KMS-11 (cell line): ENCODE measurements around the gene STIM1.

Experiments used
- H2AFZ ChIP-seq: fragments of 200-600 bp; sonication (generic); 2 replicates; pipeline ENCODE4 v1.6.1; 2016; ENCODE audit warnings: antibody characterized with exemption, mixed run types, low read depth
- H3K27ac ChIP-seq: fragments of 200-600 bp; sonication (generic); 2 replicates; pipeline ENCODE4 v1.6.1; 2016; ENCODE audit warnings: mild to moderate bottlenecking, mixed run types
- H3K27me3 ChIP-seq: fragments of 200-600 bp; sonication (generic); 2 replicates; pipeline ENCODE4 v1.6.1; 2017; ENCODE audit warnings: mild to moderate bottlenecking, low read depth, mixed run types, moderate library complexity; ENCODE audit not compliant: insufficient read depth
- H3K36me3 ChIP-seq: fragments of 200-600 bp; sonication (generic); 2 replicates; pipeline ENCODE4 v1.6.1; 2017; ENCODE audit warnings: mild to moderate bottlenecking, mixed run types; ENCODE audit not compliant: insufficient read depth
- H3K4me1 ChIP-seq: fragments of 200-600 bp; sonication (generic); 2 replicates; pipeline ENCODE4 v1.6.1; 2016; ENCODE audit warnings: mild to moderate bottlenecking, low read depth, mixed run types; ENCODE audit not compliant: poor library complexity, severe bottlenecking
- H3K4me2 ChIP-seq: fragments of 200-600 bp; sonication (generic); 2 replicates; pipeline ENCODE4 v1.7.0; 2016; ENCODE audit warnings: mild to moderate bottlenecking, mixed run types
- H3K4me3 ChIP-seq: fragments of 200-600 bp; sonication (generic); IDR thresholded peaks from 2 replicates; pipeline ENCODE4 v1.6.1; 2017; ENCODE audit warnings: low read depth, low read length, mixed read lengths; ENCODE audit not compliant: insufficient read depth
- H3K79me2 ChIP-seq: fragments of 200-600 bp; sonication (generic); 2 replicates; pipeline ENCODE4 v1.6.1; 2016; ENCODE audit warnings: low read depth, mixed run types; ENCODE audit not compliant: insufficient read depth
- H3K9ac ChIP-seq: fragments of 200-600 bp; sonication (generic); 2 replicates; pipeline ENCODE4 v1.6.1; 2016; ENCODE audit warnings: mild to moderate bottlenecking, mixed run types
- H4K20me1 ChIP-seq: fragments of 200-600 bp; sonication (generic); 2 replicates; pipeline ENCODE4 v1.6.1; 2016; ENCODE audit warnings: mild to moderate bottlenecking, mixed run types; ENCODE audit not compliant: insufficient read depth
- TF ChIP-seq, protein P1 (sequence below): fragments of 200-600 bp; sonication (generic); conservative IDR thresholded peaks from 2 replicates; pipeline ENCODE4 v1.6.1; 2017; ENCODE audit warnings: low read depth, mild to moderate bottlenecking, antibody characterized with exemption, low read length, moderate library complexity, mixed read lengths

The STIM1 gene

DNA sequence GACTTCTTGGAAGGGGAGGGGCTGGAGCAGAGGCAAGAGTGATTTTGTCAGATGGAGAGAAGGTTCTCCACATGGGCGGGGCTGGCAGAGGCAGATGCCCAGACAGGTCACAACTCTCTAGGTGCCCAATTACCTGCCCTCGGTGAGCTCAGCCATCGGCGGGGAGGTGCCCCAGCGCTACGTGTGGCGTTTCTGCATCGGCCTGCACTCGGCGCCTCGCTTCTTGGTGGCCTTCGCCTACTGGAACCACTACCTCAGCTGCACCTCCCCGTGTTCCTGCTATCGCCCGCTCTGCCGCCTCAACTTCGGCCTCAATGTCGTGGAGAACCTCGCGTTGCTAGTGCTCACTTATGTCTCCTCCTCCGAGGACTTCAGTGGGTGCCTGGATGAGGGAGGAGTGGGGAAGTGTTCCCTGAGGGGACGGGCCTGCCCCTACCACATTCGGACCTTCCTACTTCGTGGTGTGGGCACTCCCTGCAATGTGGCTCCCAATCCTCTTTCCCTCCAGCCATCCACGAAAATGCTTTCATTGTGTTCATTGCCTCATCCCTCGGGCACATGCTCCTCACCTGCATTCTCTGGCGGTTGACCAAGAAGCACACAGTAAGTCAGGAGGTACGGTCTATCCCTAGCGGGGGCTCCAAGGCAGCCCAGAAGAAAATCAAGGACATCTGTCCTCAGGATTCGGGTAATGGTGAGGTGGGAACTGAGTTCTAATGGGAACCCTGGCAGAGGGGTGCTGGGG lies 31.5 kb upstream of the STIM1 start:
- no peak overlapping the region for H3K9ac ChIP-seq
- TF ChIP-seq, protein P1, sequence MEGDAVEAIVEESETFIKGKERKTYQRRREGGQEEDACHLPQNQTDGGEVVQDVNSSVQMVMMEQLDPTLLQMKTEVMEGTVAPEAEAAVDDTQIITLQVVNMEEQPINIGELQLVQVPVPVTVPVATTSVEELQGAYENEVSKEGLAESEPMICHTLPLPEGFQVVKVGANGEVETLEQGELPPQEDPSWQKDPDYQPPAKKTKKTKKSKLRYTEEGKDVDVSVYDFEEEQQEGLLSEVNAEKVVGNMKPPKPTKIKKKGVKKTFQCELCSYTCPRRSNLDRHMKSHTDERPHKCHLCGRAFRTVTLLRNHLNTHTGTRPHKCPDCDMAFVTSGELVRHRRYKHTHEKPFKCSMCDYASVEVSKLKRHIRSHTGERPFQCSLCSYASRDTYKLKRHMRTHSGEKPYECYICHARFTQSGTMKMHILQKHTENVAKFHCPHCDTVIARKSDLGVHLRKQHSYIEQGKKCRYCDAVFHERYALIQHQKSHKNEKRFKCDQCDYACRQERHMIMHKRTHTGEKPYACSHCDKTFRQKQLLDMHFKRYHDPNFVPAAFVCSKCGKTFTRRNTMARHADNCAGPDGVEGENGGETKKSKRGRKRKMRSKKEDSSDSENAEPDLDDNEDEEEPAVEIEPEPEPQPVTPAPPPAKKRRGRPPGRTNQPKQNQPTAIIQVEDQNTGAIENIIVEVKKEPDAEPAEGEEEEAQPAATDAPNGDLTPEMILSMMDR: no peak
- no peaks in the 10 kb centered on the region for H3K27me3 ChIP-seq
- H3K79me2 ChIP-seq: no peaks in the 10 kb centered on the region
- no peak overlapping the region for H2AFZ ChIP-seq
- H3K4me3 ChIP-seq: no peak overlapping the region
- H3K4me2 ChIP-seq: no peak overlapping the region
- H3K36me3 ChIP-seq: no peaks in the 10 kb centered on the region
- H3K4me1 ChIP-seq: no peaks in the 10 kb centered on the region
- no peaks in the 10 kb centered on the region for H4K20me1 ChIP-seq
- no peak overlapping the region for H3K27ac ChIP-seq

DNA sequence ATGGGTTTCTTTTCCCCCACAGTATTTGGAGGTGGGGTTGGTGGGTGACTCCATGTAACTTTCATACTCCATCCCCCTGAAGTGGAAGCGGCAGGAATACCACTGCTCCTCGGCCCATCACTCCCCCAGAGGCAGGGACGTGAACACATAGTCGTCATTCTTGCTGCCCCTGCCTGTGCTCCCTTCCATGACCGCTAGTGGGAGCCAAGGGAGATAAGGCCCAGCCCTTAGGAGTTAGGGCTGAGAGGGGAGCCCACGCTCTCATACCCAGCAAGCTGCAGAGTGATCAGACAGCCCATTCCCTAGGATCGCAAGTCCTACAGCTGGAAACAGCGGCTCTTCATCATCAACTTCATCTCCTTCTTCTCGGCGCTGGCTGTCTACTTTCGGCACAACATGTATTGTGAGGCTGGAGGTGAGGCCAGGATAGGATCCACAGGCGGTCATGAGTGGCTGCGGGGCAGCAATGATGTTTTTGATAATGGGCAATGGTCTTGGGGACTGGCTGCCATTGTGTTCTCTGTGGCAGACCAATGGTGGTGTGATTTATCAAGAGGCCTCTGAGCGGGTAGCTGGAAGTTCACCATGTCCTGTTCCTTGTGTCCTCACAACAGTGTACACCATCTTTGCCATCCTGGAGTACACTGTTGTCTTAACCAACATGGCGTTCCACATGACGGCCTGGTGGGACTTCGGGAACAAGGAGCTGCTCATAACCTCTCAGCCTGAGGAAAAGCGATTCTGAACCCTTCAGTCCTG lies 30.6 kb upstream of the STIM1 start:
- Histone ChIP-seq H3K27ac (no peak overlapping the region), H3K36me3 (no peaks in the 10 kb centered on the region), H4K20me1 (no peaks in the 10 kb centered on the region), H3K4me1 (no peaks in the 10 kb centered on the region), H3K4me2 (no peak overlapping the region), H3K4me3 (no peak overlapping the region), H2AFZ (no peak overlapping the region), H3K27me3 (no peaks in the 10 kb centered on the region), H3K79me2 (no peaks in the 10 kb centered on the region), H3K9ac (no peak overlapping the region)
- TF ChIP-seq, protein P1: peak; percentile 43; the same call in 1 of the 2 replicates

DNA sequence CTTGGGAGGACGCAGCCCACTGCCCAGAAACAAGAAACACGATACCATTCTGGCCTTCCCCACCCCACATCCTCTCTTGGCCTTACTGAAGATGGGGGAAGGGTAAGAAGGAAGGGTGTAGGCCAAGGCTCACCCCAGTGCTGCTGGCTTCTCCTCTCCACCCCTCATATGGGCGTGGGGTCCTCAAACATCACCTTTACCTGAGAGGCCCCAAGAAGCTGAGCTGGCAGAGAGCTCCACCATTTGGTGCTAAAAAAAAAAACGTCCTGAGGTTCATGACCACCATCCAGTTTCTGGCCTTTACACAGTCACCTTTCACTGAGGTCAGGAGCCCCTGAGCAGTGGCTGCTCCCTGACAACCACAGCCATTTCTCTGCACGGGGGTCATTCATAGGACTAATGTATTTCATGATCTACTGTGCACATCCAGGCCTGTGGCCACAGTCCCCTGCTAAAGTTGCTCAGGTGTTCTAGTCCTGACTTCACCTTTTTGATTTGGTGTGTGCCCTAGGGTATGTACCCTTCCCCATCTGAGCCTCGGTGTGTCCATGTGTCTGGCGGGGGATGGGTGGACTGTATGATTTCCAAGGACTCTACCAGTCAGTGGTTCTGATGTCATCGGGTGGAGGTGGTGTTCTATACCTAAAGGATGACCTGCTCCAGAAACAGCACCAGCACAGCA lies 29.9 kb upstream of the STIM1 start:
- Histone ChIP-seq H3K79me2 (no peaks in the 10 kb centered on the region), H3K9ac (no peak overlapping the region), H3K4me3 (no peak overlapping the region), H3K4me1 (no peaks in the 10 kb centered on the region), H4K20me1 (no peaks in the 10 kb centered on the region), H3K27ac (no peak overlapping the region), H2AFZ (no peak overlapping the region), H3K27me3 (no peaks in the 10 kb centered on the region), H3K36me3 (no peaks in the 10 kb centered on the region), H3K4me2 (no peak overlapping the region)
- TF ChIP-seq, protein P1: no peak

DNA sequence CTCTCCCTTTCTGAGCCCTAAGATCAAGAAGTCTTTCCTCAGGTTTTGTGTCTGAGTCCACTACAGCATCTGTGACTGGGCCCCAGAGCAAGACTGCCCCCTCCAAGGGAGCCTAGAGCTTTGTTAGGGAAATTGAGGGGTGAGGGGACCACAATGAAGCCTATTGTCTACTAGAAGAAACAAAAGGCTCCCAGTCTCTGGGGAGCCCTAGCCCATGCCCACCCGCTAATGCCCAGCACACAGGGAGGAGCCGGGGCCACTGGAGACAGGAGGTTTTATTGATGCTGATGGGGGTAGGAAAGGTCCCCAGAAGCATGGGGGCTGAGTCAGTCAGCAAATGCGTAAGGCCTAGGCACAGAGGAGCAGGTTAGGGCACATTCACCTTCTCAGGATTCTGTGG lies 28.7 kb upstream of the STIM1 start:
- Histone ChIP-seq H2AFZ (no peak overlapping the region), H3K4me1 (no peaks in the 10 kb centered on the region), H3K27ac (no peak overlapping the region), H3K9ac (no peak overlapping the region), H3K4me3 (no peak overlapping the region), H3K4me2 (no peak overlapping the region), H3K36me3 (no peaks in the 10 kb centered on the region), H4K20me1 (no peaks in the 10 kb centered on the region), H3K27me3 (no peaks in the 10 kb centered on the region), H3K79me2 (no peaks in the 10 kb centered on the region)
- TF ChIP-seq, protein P1: no peak
